Upper lobe of left lung (tissue), 6 donors: ENCODE results near the gene CCDC121. TPM values are rescaled to one million over a fixed set of nuclear protein-coding genes. Genes with fewer than 3 reads are reported as not detected.
"Not testable (repeated sequence)": the region's sequence is repeated elsewhere in the genome, so short reads cannot be mapped to it uniquely, and the experiment has no call there.

ENCODE experiments used
- ATAC-seq, 2 donors: fragments of 200-7000 bp; cut with Tn5 transposase; one replicate each; pipeline ENCODE4 v1.9.1; 2022; ENCODE audit warnings: mild to moderate bottlenecking in 2 of 2, moderate library complexity in 2 of 2; ENCODE audit not compliant: low FRiP score in 2 of 2
- DNase-seq, 2 donors: peaks; one replicate each; pipeline ENCODE4 v3.0.0-alpha.2; 2019 to 2020
- H3K27ac ChIP-seq, 4 donors: fragments of 200-600 bp; sonication (generic); one replicate each; pipeline ENCODE4 v1.5.1; 2016 to 2019
- H3K27me3 ChIP-seq, 4 donors: fragments of 200-600 bp; sonication (generic); one replicate each; pipeline ENCODE4 v1.5.1; 2017 to 2019
- H3K36me3 ChIP-seq, 4 donors: fragments of 200-600 bp; sonication (generic); one replicate each; pipeline ENCODE4 v1.5.1; 2016 to 2019
- H3K4me1 ChIP-seq, 4 donors: fragments of 200-600 bp; sonication (generic); one replicate each; pipeline ENCODE4 v1.5.1; 2018 to 2019
- H3K4me3 ChIP-seq, 4 donors: fragments of 200-600 bp; sonication (generic); one replicate each; pipeline ENCODE4 v1.5.1; 2017 to 2019; ENCODE audit warnings: mild to moderate bottlenecking in 2 of 4, moderate library complexity in 1 of 4
- H3K9me3 ChIP-seq, 4 donors: fragments of 200-600 bp; sonication (generic); one replicate each; pipeline ENCODE4 v1.5.1; 2018 to 2019
- EP300 ChIP-seq, 4 donors: sonication (generic); formaldehyde crosslinking; IDR thresholded peaks; one replicate each; pipeline ENCODE4 v1.5.1; 2017; ENCODE audit warnings: antibody characterized with exemption in 4 of 4, control low read depth in 2 of 4
- POLR2A ChIP-seq, 4 donors: fragments of 450-650 bp; IDR thresholded peaks; one replicate each; pipeline ENCODE4 v1.5.1; 2016 to 2017; ENCODE audit warnings: antibody characterized with exemption in 4 of 4, mild to moderate bottlenecking in 2 of 4
- POLR2AphosphoS5 ChIP-seq, 2 donors: sonication (generic); formaldehyde crosslinking; IDR thresholded peaks; one replicate each; pipeline ENCODE4 v1.5.1; 2017; ENCODE audit warnings: antibody characterized with exemption in 2 of 2
- WGBS, 2 donors: methylation state at CpG; one replicate each; pipeline ENCODE4 v1.1.5; 2017 to 2018; 5-methylcytosine and 5-hydroxymethylcytosine counted together
- total RNA-seq, 6 donors: library from RNA; depleted of rRNA in 4 of 6; stranded (reverse); fragments of >200 nt in 4 of 6; gene quantifications; one replicate each; pipeline versions ENCODE4 v1.1.0 to v1.2.1, GENCODE V29; 2016 to 2021
- TF ChIP-seq, protein P1 (sequence below), 6 experiments: fragments of 450-650 bp in 4 of 6; fragments of 200-600 bp in 2 of 6; sonication (generic) in 2 of 6; IDR thresholded peaks; one replicate each; pipeline ENCODE4 v1.5.1; 2016 to 2019; ENCODE audit warnings: antibody characterized with exemption in 6 of 6
- donor health status: DM: no; HTN: no; CAD: no; lungs with moderate emphysema.
- donor health status: DM: no; HTN: yes; CAD: no; lungs with severe emphysema.

Gene CCDC121
- total RNA-seq, 6 donors from 2014 or later: 1.3 to 7.3 (median 3.6) TPM

- Histone ChIP-seq H3K36me3 (peaks cover 34 to 98% (median 74%) of the 10 kb centered on the region in 4 donors), H3K27ac (no peak overlapping the region)
- 95 to 98% methylated on average over 4 to 5 of the region's 5 CpGs for WGBS, 2 donors
Measured at GRCh38 chr2:27636766-27637165, 8.0 kb upstream of the CCDC121 start.

GRCh38 chr2:27634291-27634690 lies 5.5 kb upstream of the CCDC121 start:
- H3K4me3 ChIP-seq: no peak overlapping the region
- TF ChIP-seq POLR2A (IDR thresholded peaks at IDR 0.05): no peak
- no peak for ATAC-seq
- DNase-seq: no peak
- no peaks in the 10 kb centered on the region for H3K9me3 ChIP-seq
- peaks cover 26 to 83% (median 56%) of the 10 kb centered on the region in 4 donors for H3K36me3 ChIP-seq
- WGBS, 2 donors: 94 to 100% methylated on average over 2 of the region's 2 CpGs
- peaks cover 8 to 11% (median 9%) of the 10 kb centered on the region in 4 donors for H3K4me1 ChIP-seq
- no peaks in the 10 kb centered on the region for H3K27me3 ChIP-seq
- no peak overlapping the region for H3K27ac ChIP-seq

More at GRCh38 chr2:27636766-27637165, 8.0 kb upstream of the CCDC121 start:
- ATAC-seq: no peak
- TF ChIP-seq EP300 (IDR thresholded peaks at IDR 0.05): no peak
- H3K4me1 ChIP-seq: no peaks in the 10 kb centered on the region
- no peaks in the 10 kb centered on the region for H3K9me3 ChIP-seq
- no peaks in the 10 kb centered on the region for H3K27me3 ChIP-seq
- no peak for DNase-seq
- no peak overlapping the region for H3K4me3 ChIP-seq

GRCh38 chr2:27630257-27630656 lies 1.4 kb upstream of the CCDC121 start:
- not testable (repeated sequence) for H3K4me3 ChIP-seq, H3K27me3 ChIP-seq, H3K9me3 ChIP-seq, DNase-seq, H3K27ac ChIP-seq, ATAC-seq
- peaks cover 12 to 43% (median 25%) of the 10 kb centered on the region in 4 donors for H3K36me3 ChIP-seq
- WGBS, 2 donors: 100% methylated on average over 2 of the region's 2 CpGs
- H3K4me1 ChIP-seq: peaks cover 24 to 30% (median 28%) of the 10 kb centered on the region in 4 donors

GRCh38 chr2:27627963-27628766 lies 647 bp downstream of the CCDC121 start:
- ATAC-seq (peak; percentile 58 to 72), DNase-seq (peak in 1 of 2 donors; percentile 26)
- H3K27me3 ChIP-seq: no peaks in the 10 kb centered on the region
- peak overlapping the region; percentile 46 to 78 (median 66) for H3K4me3 ChIP-seq
- 3 to 55% methylated on average over 2 to 18 of the region's 21 CpGs for WGBS, 2 donors
- peaks cover 24 to 30% (median 28%) of the 10 kb centered on the region in 4 donors for H3K4me1 ChIP-seq
- H3K36me3 ChIP-seq: peaks cover 5 to 36% (median 20%) of the 10 kb centered on the region in 4 donors
- H3K27ac ChIP-seq: peak overlapping the region; percentile 30 to 85 (median 80)
- no peaks in the 10 kb centered on the region for H3K9me3 ChIP-seq
- no peak for TF ChIP-seq POLR2AphosphoS5 (IDR thresholded peaks at IDR 0.05)
- TF ChIP-seq, protein P1, sequence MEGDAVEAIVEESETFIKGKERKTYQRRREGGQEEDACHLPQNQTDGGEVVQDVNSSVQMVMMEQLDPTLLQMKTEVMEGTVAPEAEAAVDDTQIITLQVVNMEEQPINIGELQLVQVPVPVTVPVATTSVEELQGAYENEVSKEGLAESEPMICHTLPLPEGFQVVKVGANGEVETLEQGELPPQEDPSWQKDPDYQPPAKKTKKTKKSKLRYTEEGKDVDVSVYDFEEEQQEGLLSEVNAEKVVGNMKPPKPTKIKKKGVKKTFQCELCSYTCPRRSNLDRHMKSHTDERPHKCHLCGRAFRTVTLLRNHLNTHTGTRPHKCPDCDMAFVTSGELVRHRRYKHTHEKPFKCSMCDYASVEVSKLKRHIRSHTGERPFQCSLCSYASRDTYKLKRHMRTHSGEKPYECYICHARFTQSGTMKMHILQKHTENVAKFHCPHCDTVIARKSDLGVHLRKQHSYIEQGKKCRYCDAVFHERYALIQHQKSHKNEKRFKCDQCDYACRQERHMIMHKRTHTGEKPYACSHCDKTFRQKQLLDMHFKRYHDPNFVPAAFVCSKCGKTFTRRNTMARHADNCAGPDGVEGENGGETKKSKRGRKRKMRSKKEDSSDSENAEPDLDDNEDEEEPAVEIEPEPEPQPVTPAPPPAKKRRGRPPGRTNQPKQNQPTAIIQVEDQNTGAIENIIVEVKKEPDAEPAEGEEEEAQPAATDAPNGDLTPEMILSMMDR (IDR thresholded peaks at IDR 0.05): no peak
- TF ChIP-seq EP300 (IDR thresholded peaks at IDR 0.05): no peak
- no peak for TF ChIP-seq POLR2A (IDR thresholded peaks at IDR 0.05)

DNA sequence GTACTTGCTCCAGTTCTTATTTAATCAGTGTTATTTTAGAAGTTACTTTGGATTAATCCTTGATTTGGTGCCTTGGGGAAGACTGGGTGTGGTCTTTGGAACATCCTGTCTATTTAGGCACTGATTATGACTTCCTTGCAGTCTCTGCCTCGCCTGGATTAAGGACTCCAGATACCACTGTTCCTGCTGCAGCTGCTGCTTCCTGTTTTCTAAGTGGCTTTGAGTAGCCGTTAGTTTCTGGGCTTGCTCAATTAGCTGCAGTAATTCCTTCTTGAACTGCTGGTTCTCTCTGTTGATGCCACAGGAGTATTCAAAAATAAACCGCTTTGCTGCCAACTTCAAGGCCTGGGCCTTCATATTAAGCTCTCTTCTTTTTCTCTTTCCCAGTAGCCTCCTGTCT lies 1.9 kb downstream of the CCDC121 start:
- ATAC-seq: peak in 1 of 2 donors; percentile 34
- WGBS, 2 donors: 46 to 50% methylated on average over 3 of the region's 3 CpGs
- H3K27me3 ChIP-seq, H3K9me3 ChIP-seq, H3K4me3 ChIP-seq: not testable (repeated sequence)
- peaks cover 5 to 37% (median 21%) of the 10 kb centered on the region in 4 donors for H3K36me3 ChIP-seq
- peak in 1 of 2 donors; percentile 31 for DNase-seq
- peak overlapping the region in 3 of 4 donors; percentile 24 to 68 (median 61) for H3K27ac ChIP-seq
- peaks cover 24 to 30% (median 28%) of the 10 kb centered on the region in 4 donors for H3K4me1 ChIP-seq

GRCh38 chr2:27626323-27626722 lies 2.5 kb downstream of the CCDC121 start:
- ATAC-seq, H3K4me3 ChIP-seq, H3K27me3 ChIP-seq, DNase-seq, H3K9me3 ChIP-seq: not testable (repeated sequence)
- Histone ChIP-seq H3K36me3 (peaks cover under 1 to 37% (median 21%) of the 10 kb centered on the region in 4 donors), H3K4me1 (peaks cover 24 to 30% (median 28%) of the 10 kb centered on the region in 4 donors), H3K27ac (peak overlapping the region in 3 of 4 donors; percentile 24 to 68 (median 61))
- 78 to 92% methylated on average over 1 of the region's 1 CpG for WGBS, 2 donors

DNA sequence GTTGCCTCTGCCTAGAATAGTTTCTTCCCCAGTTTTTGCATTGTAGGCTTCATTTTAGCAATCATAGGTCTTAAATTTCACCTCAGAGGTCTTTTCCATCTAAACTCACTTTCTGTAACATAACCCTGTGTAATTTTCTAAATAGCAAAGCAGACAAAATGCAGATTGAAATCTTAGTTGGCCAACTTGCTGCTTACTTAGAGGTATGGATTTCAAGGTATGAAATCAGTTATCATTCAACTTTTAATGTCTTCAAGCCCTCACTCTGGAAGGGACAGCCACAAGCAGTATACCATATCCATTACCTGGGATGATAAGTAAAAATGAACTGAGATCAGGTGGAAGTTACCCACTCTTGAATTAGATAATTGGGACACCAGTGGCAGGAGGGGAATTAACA lies 3.9 kb downstream of the CCDC121 start:
- H3K36me3 ChIP-seq: peaks cover 0 to 46% (median 27%) of the 10 kb centered on the region in 4 donors
- ATAC-seq: no peak

More for the DNA sequence above, 3.9 kb downstream of the CCDC121 start:
- no peak for TF ChIP-seq POLR2AphosphoS5 (IDR thresholded peaks at IDR 0.05)
- TF ChIP-seq POLR2A (IDR thresholded peaks at IDR 0.05): no peak
- no peak for TF ChIP-seq EP300 (IDR thresholded peaks at IDR 0.05)
- TF ChIP-seq, protein P1 (IDR thresholded peaks at IDR 0.05): no peak
- no peak for DNase-seq
- H3K9me3 ChIP-seq: no peaks in the 10 kb centered on the region
- H3K4me1 ChIP-seq: peaks cover 22 to 26% (median 25%) of the 10 kb centered on the region in 4 donors
- no peak overlapping the region for H3K27ac ChIP-seq
- no peaks in the 10 kb centered on the region for H3K27me3 ChIP-seq
- H3K4me3 ChIP-seq: no peak overlapping the region
